Body of pancreas (tissue), 4 donors: ENCODE results near the gene NKIRAS2. TPM values are rescaled to one million over a fixed set of nuclear protein-coding genes. Genes with fewer than 3 reads are reported as not detected.

ENCODE experiments used
- ATAC-seq: fragments of 150-250 bp; one replicate; pipeline ENCODE4 v1.9.1; 2016
- DNase-seq, 4 donors: peaks; one replicate each; pipeline ENCODE4 v3.0.0-alpha.2; 2019
- H3K27ac ChIP-seq, 4 donors: fragments of 200-600 bp; sonication (generic); 1 replicate in 3 of 4; 2 replicates in 1 of 4; pipeline versions ENCODE4 v1.5.1 to v1.6.1; 2016 to 2019; ENCODE audit warnings: mild to moderate bottlenecking in 1 of 4, mixed read lengths in 1 of 4, moderate library complexity in 1 of 4
- H3K27me3 ChIP-seq, 2 donors: fragments of 200-600 bp; sonication (generic); one replicate each; pipeline ENCODE4 v1.6.0; 2016; ENCODE audit warnings: mild to moderate bottlenecking in 1 of 2
- H3K36me3 ChIP-seq, 2 donors: fragments of 200-600 bp; sonication (generic); replicated peaks in 1 of 2; 2 replicates each; pipeline ENCODE4 v1.5.1; 2016; ENCODE audit warnings: low read depth in 2 of 2; ENCODE audit not compliant: insufficient read depth in 1 of 2
- H3K4me1 ChIP-seq: fragments of 200-600 bp; sonication (generic); one replicate; pipeline ENCODE4 v1.6.0; 2016
- H3K4me3 ChIP-seq, 2 donors: fragments of 200-600 bp; sonication (generic); 1 replicate in 1 of 2; 2 replicates in 1 of 2; pipeline ENCODE4 v1.5.1; 2016 to 2019
- H3K9me3 ChIP-seq, 3 donors: fragments of 200-600 bp; sonication (generic); 1 replicate in 2 of 3; 2 replicates in 1 of 3; pipeline ENCODE4 v1.5.1; 2016
- CTCF ChIP-seq, 7 experiments: fragments of 450-650 bp in 4 of 7; fragments of 200-600 bp in 3 of 7; sonication (generic) in 3 of 7; IDR thresholded peaks; one replicate each; pipeline ENCODE4 v1.5.1; 2016 to 2019; ENCODE audit warnings: antibody characterized with exemption in 7 of 7
- POLR2A ChIP-seq, 3 donors: fragments of 450-650 bp; IDR thresholded peaks; one replicate each; pipeline ENCODE4 v1.6.1; 2016; ENCODE audit warnings: antibody characterized with exemption in 3 of 3, mild to moderate bottlenecking in 2 of 3
- WGBS, 2 donors: methylation state at CpG; one replicate each; pipeline ENCODE4 v1.1.5; 2017; 5-methylcytosine and 5-hydroxymethylcytosine counted together
- intact Hi-C: fragments of 100-400 bp; cut with DNase I; formaldehyde crosslinking; loops from one replicate; pipeline ENCODE4 v1.15.1; 2023
- total RNA-seq, 2 donors: library from RNA; depleted of rRNA; stranded (reverse); fragments of >200 nt; gene quantifications; one replicate each; pipeline ENCODE4 v1.1.0, GENCODE V29; 2016

NKIRAS2 gene
- total RNA-seq, 2 donors from 2014 or later, result 17.1 to 19.2 TPM

DNA sequence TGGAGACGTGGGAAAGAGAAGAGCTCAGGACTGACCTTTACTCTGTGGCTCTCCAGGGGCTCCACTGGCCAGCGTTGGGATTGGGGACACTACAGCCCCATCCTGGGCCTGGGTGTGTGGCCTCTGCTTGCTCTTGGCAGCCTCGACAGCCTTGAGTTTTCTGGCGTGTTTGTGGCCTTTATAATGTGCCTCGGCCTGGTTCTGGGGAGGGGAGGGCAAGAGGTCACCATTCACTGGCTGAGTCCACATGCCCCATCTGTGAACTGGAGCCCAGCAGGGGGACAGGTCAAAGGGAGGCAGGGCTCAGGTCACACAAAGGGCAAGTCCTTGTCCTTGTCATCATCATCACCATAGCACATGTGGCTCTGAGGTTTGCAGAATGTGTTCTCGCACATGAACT is 11.7 kb downstream of the NKIRAS2 start:
- intact Hi-C loops, result no loop called here
- H3K27me3 ChIP-seq, result no peaks in the 10 kb centered on the region
- ATAC-seq (no peak), DNase-seq (peak in 1 of 4 donors; percentile 10)
- TF ChIP-seq CTCF (IDR thresholded peaks at IDR 0.05), result no peak
- 63 to 71% methylated on average over 6 of the region's 6 CpGs for WGBS, 2 donors
- no peaks in the 10 kb centered on the region for H3K9me3 ChIP-seq
- H3K27ac ChIP-seq, result no peak overlapping the region
- H3K4me3 ChIP-seq, result no peak overlapping the region
- no peaks in the 10 kb centered on the region for H3K4me1 ChIP-seq
- no peaks in the 10 kb centered on the region for H3K36me3 ChIP-seq

DNA sequence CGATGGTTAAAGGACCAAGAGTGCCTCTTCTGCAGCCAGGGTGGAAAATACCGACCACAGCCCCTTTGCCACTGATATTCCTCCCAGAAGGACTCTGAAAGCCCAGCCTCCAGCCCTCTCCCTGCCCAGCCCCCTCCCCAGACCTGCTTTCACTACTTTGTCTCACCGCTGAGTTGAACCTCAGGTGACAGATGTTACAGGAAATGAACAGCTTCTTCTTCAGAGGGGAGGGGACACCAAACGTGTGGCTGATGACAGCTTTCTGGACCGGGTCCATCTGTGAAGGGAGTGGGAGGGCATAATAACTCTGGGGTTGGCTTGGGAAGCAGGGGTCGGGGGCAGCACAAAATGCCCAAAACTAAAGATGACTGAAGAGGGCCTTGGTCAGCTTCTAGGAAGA is 14.2 kb downstream of the NKIRAS2 start:
- ATAC-seq, result no peak
- Histone ChIP-seq H3K4me3 (no peak overlapping the region), H3K27ac (no peak overlapping the region), H3K27me3 (no peaks in the 10 kb centered on the region), H3K9me3 (no peaks in the 10 kb centered on the region), H3K4me1 (no peaks in the 10 kb centered on the region), H3K36me3 (no peaks in the 10 kb centered on the region)
- no peak for DNase-seq
- intact Hi-C loops, result no loop called here
- 54 to 58% methylated on average over 5 of the region's 6 CpGs for WGBS, 2 donors
- TF ChIP-seq POLR2A (IDR thresholded peaks at IDR 0.05), result no peak
- TF ChIP-seq CTCF (IDR thresholded peaks at IDR 0.05), result no peak

DNA sequence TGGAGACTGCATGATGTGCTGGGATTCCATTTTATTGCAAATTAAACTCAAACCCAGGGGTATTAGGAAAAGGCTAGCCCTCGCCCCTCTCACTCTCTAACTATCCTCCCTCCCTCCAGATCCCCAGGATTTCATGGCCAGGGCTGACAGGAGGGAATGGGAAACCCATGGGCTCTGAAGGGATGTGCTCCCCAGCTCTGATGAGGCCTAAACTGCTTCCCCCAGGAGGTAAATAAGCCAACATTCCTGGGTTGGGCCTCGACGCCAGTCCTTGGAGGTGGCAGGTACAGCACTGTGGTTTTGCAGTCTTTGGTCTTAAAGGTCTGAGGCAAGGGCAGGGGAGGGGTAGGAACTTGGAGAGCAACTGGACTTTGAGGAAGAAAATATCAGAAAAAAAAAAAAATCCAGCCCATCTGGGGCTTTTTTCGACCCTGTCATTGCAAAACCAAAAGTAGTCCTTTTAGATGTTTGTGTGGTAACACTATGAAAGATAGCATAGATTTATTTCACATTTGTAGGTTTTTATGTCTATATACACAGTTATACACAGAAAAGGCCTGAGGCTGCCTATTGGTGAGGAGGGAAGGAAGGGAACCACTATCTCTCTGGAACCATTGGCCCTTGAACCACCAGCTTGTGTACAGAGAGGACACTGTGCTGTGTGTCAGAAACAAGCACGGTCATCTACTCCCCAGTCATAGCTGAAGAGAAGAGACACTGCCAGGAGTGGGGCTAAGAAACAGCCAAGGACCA is 18.5 kb downstream of the NKIRAS2 start:
- ATAC-seq, result no peak
- Histone ChIP-seq H3K4me1 (peaks cover 15% of the 10 kb centered on the region), H3K27ac (no peak overlapping the region), H3K36me3 (no peaks in the 10 kb centered on the region), H3K27me3 (no peaks in the 10 kb centered on the region), H3K9me3 (no peaks in the 10 kb centered on the region), H3K4me3 (no peak overlapping the region)
- intact Hi-C loops, result no loop called here
- DNase-seq, result no peak
- TF ChIP-seq CTCF (IDR thresholded peaks at IDR 0.05) (no peak), POLR2A (IDR thresholded peaks at IDR 0.05) (no peak)
- WGBS, 2 donors, result 74 to 76% methylated on average over 4 to 5 of the region's 5 CpGs

- DNase-seq (no peak), ATAC-seq (no peak)
- Histone ChIP-seq H3K9me3 (no peaks in the 10 kb centered on the region), H3K27ac (no peak overlapping the region), H3K36me3 (no peaks in the 10 kb centered on the region), H3K27me3 (no peaks in the 10 kb centered on the region), H3K4me3 (no peak overlapping the region), H3K4me1 (peaks cover 15% of the 10 kb centered on the region)
- intact Hi-C loops, result no loop called here
- TF ChIP-seq POLR2A (IDR thresholded peaks at IDR 0.05) (no peak), CTCF (IDR thresholded peaks at IDR 0.05) (no peak)
- WGBS, 2 donors, result 72 to 82% methylated on average over 22 to 66 of the region's 77 CpGs
Measured at GRCh38 chr17:42039794-42040763, 20.2 kb downstream of the NKIRAS2 start.
